ENCODE data around the gene NT5DC4. TPM values are rescaled to one million over a fixed set of nuclear protein-coding genes. Genes with fewer than 3 reads are reported as not detected.
A peak's percentile ranks its signal among the peaks of the same experiment; 100 is the strongest.
"Not testable (repeated sequence)": the region's sequence is repeated elsewhere in the genome, so short reads cannot be mapped to it uniquely, and the experiment has no call there.

Gene NT5DC4
- total RNA-seq, 1 donor from 2014 or later: not detected

DNA sequence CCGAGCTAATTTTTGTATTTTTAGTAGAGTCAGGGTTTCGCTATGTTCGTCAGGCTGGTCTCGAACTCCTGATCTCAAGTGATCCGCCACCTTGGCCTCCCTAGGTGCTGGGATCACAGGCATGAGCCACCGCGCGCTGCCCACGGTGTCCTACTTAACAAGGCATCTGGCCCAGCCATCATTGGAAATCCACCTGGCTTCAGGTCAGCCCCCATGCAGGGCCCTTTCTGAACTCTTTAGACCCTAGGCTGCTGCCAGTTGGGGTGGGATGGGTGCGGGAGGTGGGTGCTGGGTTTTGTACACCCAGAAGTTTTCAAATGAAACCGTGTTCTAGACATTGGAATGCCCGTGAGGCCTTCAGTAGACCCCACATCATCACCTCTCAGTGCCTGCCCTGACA lies 26.6 kb upstream of the NT5DC4 start:
- DNase-seq (no peak), ATAC-seq (ENCODE audit: poor library complexity) (no peak)
- intact Hi-C loops (cut with DNase I): no loop called here

DNA sequence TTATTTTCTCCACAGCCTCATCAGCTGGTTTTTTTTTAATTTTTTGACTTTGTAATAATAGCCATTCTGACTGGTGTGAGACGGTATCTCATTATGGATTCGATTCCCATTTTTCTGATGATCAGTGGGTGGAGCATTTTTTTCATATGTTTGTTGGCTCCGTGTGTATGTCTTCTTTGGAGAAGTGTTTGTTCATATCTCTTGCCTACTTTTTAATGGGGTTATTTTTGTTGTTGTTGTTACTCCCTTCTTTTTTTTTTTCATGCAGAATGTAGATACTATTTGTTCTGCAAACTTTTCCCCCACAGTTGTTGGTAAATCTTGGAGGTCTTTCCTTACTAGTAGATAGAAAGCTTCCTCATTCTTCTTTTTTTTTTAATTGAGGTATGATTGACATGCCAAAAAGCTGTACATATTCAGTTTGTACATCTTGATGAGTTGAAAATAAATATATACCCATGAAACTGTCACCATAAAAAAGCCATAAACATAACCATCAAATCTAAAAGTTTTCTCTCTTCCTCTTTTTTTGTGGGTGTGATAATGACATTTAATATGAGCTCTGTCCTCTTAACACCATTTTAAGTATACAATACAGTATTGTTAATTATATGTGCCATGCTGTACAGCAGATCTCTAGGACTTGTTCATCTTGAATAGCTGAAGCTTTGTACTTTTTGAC lies 21.8 kb upstream of the NT5DC4 start:
- ATAC-seq (ENCODE audit: poor library complexity) (no peak), DNase-seq (no peak)
- intact Hi-C loops (cut with DNase I): no loop called here

DNA sequence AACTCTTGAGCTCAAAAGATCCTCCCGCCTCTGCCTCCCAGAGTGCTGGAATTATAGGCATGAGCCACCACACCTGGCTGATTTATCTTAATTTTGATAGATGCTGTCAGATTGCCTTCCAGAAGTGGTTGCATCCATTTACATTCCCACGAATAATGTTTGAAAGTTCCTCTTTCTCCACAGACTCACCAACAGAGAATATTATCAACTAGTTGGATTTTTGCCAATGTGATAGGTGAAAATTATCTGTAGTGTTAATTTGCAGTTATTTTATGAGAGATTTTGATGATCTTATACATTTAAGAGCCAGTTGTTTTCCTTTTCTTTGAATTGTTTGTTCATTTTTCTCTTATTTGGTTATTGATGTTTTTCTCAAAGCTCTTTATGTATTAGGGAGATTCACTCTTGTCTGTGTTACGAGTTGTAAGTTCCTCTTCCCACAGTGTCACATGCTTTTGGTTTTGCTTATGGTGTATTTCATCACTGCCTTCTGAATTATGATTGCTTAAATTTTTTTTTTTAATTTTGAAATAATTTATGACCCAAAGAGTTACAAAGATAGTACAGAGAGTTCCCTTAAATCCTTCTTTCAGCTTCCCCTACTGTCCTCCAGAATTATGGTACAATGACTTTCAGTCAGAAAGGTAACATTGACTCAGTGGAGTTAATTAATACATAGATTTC lies 20.7 kb upstream of the NT5DC4 start:
- intact Hi-C loops (cut with DNase I): no loop called here
- ATAC-seq (ENCODE audit: poor library complexity): peak; percentile 55
- DNase-seq: no peak

- intact Hi-C loops (cut with DNase I): no loop called here
- no peak for DNase-seq
- peak; percentile 71 for ATAC-seq (ENCODE audit: poor library complexity)
Observed at GRCh38 chr2:112701052-112701451, 19.8 kb upstream of the NT5DC4 start.

DNA sequence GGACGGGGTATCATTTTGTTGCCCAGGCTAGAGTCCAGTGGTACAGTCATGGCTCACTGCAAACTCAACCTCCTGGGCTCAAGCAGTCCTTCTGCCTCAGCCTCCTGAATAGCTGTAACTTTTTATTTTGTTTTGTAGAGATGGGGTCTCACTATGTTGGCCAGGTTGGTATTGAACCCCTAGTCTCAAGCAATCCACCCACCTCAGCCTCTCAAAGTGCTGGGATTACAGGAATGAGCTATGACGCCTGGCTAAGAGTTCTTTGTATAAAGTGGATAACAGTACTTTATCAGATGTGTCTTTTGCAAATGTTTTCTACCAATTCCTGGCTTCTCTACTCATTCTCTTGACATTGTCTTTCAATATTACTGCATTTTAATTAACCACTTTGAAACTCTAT lies 17.1 kb upstream of the NT5DC4 start:
- intact Hi-C loops (cut with DNase I): no loop called here
- no peak for DNase-seq
- ATAC-seq (ENCODE audit: poor library complexity): no peak

- no peak for DNase-seq
- intact Hi-C loops (cut with DNase I): no loop called here
- ATAC-seq (ENCODE audit: poor library complexity): no peak
Observed at GRCh38 chr2:112705575-112705974, 15.2 kb upstream of the NT5DC4 start.

GRCh38 chr2:112706170-112706664 lies 14.6 kb upstream of the NT5DC4 start:
- ATAC-seq (ENCODE audit: poor library complexity): no peak
- intact Hi-C loops (cut with DNase I): no loop called here
- no peak for DNase-seq

DNA sequence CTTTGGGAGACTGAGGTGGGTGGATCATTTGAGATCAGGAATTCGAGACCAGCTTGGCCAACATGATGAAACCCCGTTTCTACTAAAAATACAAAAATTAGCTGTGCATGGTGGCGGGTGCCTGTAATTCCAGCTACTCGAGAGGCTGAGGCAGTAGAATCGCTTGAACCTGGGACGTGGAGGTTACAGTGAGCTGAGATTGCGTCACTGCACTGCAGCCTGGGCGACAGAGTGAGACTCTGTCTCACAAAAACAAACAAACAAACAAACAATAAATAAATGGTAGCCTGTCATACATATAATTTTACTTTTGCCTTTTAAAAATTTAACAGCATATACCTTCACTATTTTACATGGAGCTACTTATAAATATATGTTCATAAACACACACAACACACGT lies 13.9 kb upstream of the NT5DC4 start:
- ATAC-seq (ENCODE audit: poor library complexity); DNase-seq; intact Hi-C loops (cut with DNase I): not testable (repeated sequence)

DNA sequence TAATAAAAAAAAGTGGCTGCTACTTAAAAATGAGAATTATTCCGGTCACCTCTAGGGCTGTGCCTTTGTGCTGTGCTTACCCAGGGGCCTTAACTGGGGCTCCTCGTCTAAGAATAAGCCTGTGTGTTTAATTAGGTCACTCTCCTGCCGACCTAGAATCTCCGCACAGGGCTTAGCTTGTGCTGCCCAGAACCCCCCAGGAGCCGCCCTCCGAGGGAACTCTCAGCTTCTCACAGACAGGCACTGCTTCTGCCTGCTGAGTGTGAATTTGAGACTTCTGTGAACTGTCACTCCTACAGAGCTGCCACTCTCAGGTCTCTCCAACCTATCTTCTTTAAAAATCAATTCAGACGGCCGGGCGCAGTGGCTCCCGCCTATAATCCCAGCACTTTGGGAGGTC lies 11.9 kb upstream of the NT5DC4 start:
- no peak for DNase-seq
- ATAC-seq (ENCODE audit: poor library complexity): no peak

GRCh38 chr2:112709703-112710102 lies 11.1 kb upstream of the NT5DC4 start:
- ATAC-seq (ENCODE audit: poor library complexity) (no peak), DNase-seq (no peak)
- intact Hi-C loops (cut with DNase I): no loop called here

More for the DNA sequence above, 11.9 kb upstream of the NT5DC4 start:
- intact Hi-C loops (cut with DNase I): no loop called here

GRCh38 chr2:112710956-112711750 lies 9.7 kb upstream of the NT5DC4 start:
- DNase-seq: no peak
- no peak for ATAC-seq (ENCODE audit: poor library complexity)
- intact Hi-C loops (cut with DNase I): no loop called here

- DNase-seq (no peak), ATAC-seq (ENCODE audit: poor library complexity) (no peak)
- intact Hi-C loops (cut with DNase I): no loop called here
Observed at GRCh38 chr2:112712465-112712864, 8.4 kb upstream of the NT5DC4 start.

GRCh38 chr2:112712903-112713584 lies 7.8 kb upstream of the NT5DC4 start:
- ATAC-seq (ENCODE audit: poor library complexity): no peak
- DNase-seq: no peak
- intact Hi-C loops (cut with DNase I): no loop called here

DNA sequence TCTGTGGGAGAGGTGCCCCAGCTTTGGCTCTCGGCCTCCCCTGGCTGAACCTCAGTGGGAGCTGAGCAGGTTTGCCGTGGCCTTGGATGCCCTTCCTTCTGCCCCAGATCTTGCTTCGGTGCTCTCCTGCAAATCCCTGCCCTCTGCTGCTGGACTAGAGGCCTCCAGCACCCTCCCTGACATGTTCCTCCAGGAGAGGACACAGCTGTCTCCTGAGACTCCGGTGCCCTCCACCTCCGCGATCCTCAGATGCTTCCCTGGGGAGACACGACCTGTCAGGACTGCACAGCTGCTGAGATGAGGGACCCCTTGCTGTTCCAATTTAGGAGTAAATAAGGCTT lies 7.3 kb upstream of the NT5DC4 start:
- intact Hi-C loops (cut with DNase I): no loop called here
- ATAC-seq (ENCODE audit: poor library complexity) (no peak), DNase-seq (no peak)

GRCh38 chr2:112713926-112714325 lies 6.9 kb upstream of the NT5DC4 start:
- no peak for DNase-seq
- intact Hi-C loops (cut with DNase I): no loop called here
- no peak for ATAC-seq (ENCODE audit: poor library complexity)

DNA sequence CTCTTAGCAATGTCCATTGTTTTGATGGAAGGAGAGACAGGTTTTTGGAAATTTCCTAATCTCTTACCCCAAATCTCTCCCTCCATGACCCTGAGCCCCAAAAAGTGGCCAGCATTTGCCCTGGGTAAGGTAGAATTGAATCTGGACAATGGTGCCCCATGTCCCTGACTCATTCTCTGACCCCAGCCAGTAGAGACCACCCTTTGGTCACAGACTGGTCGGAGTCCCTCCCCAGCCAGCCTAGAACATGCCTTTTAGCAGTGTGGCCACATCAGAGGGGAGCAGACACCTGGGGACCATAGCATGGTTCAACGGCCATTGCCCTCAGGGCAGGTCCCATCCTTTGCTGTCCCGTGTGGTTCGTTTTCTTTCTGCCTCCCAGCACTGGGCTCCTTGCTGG lies 6.5 kb upstream of the NT5DC4 start:
- ATAC-seq (ENCODE audit: poor library complexity) (no peak), DNase-seq (no peak)
- intact Hi-C loops (cut with DNase I): no loop called here

- intact Hi-C loops (cut with DNase I): no loop called here
- ATAC-seq (ENCODE audit: poor library complexity): no peak
- DNase-seq: no peak
Observed at GRCh38 chr2:112714836-112715631, 5.8 kb upstream of the NT5DC4 start.

DNA sequence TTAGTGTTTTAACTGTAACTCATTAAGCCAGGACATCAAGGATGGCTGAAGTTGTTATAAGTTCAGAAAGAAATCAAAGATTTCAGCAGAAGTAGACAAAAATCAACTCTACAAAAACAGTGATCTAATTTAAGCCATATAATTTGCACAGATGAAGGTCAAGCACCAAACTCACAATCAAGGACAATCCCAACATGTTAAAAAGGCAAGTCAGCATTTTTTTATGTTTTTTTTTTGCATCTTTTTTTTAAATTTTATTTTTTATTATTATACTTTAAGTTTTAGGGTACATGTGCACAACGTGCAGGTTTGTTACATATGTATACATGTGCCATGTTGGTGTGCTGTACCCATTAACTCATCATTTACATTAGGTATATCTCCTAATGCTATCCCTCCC lies 4.7 kb upstream of the NT5DC4 start:
- intact Hi-C loops (cut with DNase I); DNase-seq; ATAC-seq (ENCODE audit: poor library complexity): not testable (repeated sequence)

All from Right ventricle myocardium superior (tissue), 1 donor.